22Rv1 (cell line): ENCODE results near the gene RETREG1.
A peak's percentile ranks its signal among the peaks of the same experiment; 100 is the strongest.
"Not testable (repeated sequence)": the region's sequence is repeated elsewhere in the genome, so short reads cannot be mapped to it uniquely, and the experiment has no call there.

Experiments
- H3K27ac ChIP-seq: fragments of 450-650 bp; 2 replicates; pipeline ENCODE4 v1.5.1; 2017
- CTCF ChIP-seq: fragments of 450-650 bp; IDR thresholded peaks from 2 replicates; pipeline ENCODE4 v1.5.1; 2017; ENCODE audit warnings: mild to moderate bottlenecking
- ZFX ChIP-seq: fragments of 450-650 bp; IDR thresholded peaks from 2 replicates; pipeline ENCODE4 v1.6.1; 2017; ENCODE audit warnings: antibody characterized with exemption, borderline replicate concordance

RETREG1 gene

GRCh38 chr5:16544607-16545374 is 72.0 kb downstream of the RETREG1 start:
- TF ChIP-seq ZFX (no peak), CTCF (no peak)
- H3K27ac ChIP-seq = no peak overlapping the region

- H3K27ac ChIP-seq = not testable (repeated sequence)
Observed at GRCh38 chr5:16543206-16543605, 73.6 kb downstream of the RETREG1 start.

- TF ChIP-seq CTCF (no peak), ZFX (no peak)
- H3K27ac ChIP-seq = peak overlapping the region; percentile 19; the same call in 1 of the 2 replicates
Observed at GRCh38 chr5:16542236-16542635, 74.6 kb downstream of the RETREG1 start.

DNA sequence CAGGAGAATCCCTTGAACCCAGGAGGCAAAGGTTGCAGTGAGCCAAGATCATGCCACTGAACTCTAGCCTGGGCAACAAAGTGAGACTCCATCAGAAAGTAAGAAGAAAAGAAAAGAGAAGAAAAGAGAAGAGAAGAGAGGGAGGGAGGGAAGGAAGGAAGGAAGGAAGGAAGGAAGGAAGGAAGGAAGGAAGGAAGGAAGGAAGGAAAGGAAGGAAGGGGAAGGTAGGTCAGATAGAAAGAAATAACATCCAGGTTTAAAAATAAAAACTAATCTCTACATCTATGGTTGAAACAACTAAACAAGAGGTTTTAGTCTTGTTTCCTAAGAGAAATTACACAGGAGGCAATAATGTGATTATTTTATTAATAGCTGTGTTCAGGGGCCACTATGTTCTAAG is 75.2 kb downstream of the RETREG1 start:
- not testable (repeated sequence) for H3K27ac ChIP-seq

- H3K27ac ChIP-seq = no peak overlapping the region
- TF ChIP-seq CTCF (no peak), ZFX (no peak)
Observed at GRCh38 chr5:16540421-16540820, 76.4 kb downstream of the RETREG1 start.

- no peak overlapping the region for H3K27ac ChIP-seq
- TF ChIP-seq CTCF = no peak
- no peak for TF ChIP-seq ZFX
Observed at GRCh38 chr5:16539169-16539666, 77.6 kb downstream of the RETREG1 start.

GRCh38 chr5:16538006-16538405 is 78.8 kb downstream of the RETREG1 start:
- H3K27ac ChIP-seq = no peak overlapping the region
- TF ChIP-seq CTCF (no peak), ZFX (no peak)

- TF ChIP-seq ZFX (no peak), CTCF (no peak)
- H3K27ac ChIP-seq = no peak overlapping the region
Observed at GRCh38 chr5:16536818-16537217, 80.0 kb downstream of the RETREG1 start.
